ENCODE results near the gene FHL5. TPM values are rescaled to one million over a fixed set of nuclear protein-coding genes. Genes with fewer than 3 reads are reported as not detected.

FHL5 gene, protein sequence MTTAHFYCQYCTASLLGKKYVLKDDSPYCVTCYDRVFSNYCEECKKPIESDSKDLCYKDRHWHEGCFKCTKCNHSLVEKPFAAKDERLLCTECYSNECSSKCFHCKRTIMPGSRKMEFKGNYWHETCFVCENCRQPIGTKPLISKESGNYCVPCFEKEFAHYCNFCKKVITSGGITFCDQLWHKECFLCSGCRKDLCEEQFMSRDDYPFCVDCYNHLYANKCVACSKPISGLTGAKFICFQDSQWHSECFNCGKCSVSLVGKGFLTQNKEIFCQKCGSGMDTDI
- not detected in 2 replicates for total RNA-seq

DNA sequence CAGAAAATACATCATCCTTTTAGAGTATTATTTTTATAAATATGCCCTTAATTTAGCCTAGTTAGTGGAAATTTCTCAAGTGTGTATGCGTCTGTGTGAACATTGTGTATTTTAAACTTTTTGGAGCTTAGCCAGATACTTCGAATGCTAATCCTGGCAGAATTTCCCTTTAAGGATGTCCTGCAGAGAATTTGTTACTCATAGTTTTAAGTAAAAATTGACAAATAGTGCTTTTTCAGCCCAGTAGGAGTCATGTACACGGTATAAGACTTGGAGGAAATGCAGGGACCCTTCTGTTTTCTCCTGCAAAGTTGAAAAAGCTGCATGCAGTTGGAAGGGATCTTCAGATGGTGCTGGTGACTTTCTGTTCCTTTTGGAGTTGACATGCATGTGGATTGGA is at the start of gene FHL5:
FHL5 (plus strand) TSS at position 243 of the 400 bp plus-strand sequence. CDS start 40,486 bp downstream, outside the sequence.

DNA sequence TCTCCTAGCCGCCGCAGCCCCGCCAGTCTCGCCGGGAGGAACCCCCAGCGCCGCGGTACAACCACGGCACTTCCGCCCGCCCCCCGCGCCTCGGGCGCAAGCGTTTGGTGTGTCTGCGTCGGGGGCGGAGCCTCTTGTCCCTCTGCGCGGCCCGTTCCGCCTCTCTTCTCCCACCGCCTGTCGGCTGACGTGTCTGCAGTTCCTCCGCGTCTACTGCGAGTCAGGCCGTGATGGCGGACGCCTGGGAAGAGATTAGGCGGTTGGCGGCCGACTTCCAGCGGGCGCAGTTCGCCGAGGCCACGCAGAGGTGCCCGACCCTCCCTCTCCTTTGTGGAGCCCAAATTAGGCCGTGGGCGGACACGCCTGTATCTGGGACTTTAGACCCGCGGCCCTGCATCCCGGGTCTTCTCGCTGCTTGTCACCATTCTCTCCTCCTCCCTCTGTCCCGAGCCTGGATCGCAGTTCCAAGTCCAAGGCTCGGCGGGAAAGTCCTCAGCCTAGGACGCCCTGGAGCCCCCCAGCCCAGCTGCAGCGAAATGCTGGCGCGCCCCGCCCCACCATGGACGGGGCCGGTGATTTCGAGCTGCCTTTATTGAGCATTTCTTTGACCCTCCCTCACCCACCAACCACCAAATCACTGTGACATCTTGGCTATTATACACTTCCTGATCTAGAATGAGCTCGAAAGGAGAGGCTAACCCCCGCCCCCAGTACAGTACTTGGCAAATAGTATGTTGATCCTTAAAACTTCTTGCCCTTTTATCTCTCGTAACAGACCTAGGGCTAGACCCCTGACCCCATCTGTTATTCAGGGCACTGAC is 41.1 kb upstream of the FHL5 start, which contains the start of gene UFL1:
UFL1 (plus strand) TSS at position 163 of the 821 bp plus-strand sequence; CDS start at position 231, 68 bp downstream.

Other genes with a start within 250 kb of the FHL5 start
- gene UFL1, start 41.3 kb upstream of the FHL5 start, total RNA-seq = 23.7 and 25.8 TPM in 2 replicates

Measured in epithelial cell of umbilical artery (primary cell).